CD4-positive, alpha-beta T cell treated with Interleukin-10 for 1 hour (primary cell): ENCODE data around the gene DRC7.
"Not testable (repeated sequence)": the region's sequence is repeated elsewhere in the genome, so short reads cannot be mapped to it uniquely, and the experiment has no call there.

ENCODE experiments used
- DNase-seq: peaks from one replicate; pipeline ENCODE4 v3.0.0-alpha.2; 2020

DRC7 gene

DNA sequence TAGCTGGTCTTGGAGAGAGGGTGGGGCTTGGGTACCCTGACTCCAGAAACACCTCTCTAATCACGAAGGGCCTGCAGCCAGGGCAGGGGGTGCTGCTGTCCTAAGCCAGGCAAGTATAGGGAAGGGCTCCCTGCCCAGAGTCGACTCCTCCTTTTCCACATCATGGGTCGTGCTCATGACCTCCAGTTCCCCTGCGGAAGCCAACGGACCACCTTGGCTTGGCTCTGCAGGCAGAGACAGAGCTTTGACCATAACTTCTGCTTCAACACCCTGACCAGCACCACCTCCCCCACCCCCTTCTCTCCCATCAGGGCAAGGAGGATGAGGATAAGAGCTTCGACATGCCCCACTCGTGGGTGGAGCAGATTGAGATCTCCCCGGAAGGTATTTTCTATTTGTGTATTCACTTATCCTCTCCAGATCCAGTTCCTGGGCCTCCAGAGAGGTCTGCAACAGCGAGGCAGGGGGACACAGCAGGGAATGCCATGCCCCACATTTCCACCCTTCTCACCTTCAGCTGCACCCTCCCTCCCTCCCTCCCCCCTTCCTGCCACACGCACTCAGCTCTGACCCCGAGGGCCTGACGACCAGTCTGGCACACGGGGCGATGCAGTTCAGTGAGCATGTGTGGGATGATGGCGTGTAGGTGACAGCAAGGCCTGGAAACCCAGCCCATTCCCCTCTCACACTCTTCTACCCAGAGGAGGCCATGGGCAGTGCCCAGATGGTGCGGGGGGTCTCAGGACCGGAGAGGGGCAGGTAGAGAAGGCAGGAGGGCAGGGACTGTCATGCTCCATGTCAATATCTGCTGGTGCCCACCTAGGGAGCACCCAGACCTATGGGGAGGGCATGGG, 27.0 kb downstream of the DRC7 start:
- DNase-seq: no peak

- no peak for DNase-seq
Observed at GRCh38 chr16:57722210-57722499, 27.5 kb downstream of the DRC7 start.

- DNase-seq: no peak
Observed at GRCh38 chr16:57722651-57723050, 28.0 kb downstream of the DRC7 start.

GRCh38 chr16:57723170-57723569, 28.6 kb downstream of the DRC7 start:
- DNase-seq: no peak

GRCh38 chr16:57724531-57724930, 29.9 kb downstream of the DRC7 start:
- no peak for DNase-seq

DNA sequence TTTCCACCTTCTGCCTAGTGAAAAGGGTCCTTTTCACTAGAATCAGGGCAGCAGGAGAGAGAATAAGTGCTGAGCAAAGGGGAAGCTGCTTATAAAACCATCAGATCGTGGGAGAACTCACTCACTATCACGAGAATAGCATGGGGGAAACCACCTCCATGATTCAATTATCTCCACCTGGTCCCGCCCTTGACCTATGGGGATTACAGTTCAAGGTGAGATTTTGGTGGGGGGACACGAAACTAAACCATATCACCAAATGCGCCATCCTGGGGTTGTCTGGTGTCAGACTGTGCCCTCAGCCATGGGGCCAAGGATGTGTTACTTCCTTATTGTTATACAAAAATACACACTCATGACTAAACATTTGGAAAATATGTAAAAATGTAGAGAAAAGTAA, 30.5 kb downstream of the DRC7 start:
- DNase-seq: no peak

DNA sequence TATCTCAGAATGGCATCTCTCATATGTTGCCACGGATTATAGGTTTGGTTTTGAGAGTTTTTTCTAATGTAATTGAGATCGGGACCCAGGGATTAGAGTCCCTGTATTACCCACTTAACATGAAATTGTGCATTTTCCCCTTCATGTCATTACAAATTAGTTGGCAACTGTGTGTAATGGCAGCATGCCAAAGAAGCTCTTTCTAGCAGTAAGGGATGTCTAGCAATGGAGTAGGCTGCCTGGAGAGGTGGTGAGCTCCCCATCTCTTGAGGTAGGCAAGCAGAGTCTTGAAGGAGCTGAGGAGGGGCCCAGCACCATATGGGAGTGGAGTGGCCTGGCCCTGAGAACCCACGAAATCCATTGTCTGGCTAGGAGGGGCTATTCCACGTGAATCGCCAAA, 30.9 kb downstream of the DRC7 start:
- no peak for DNase-seq

DNA sequence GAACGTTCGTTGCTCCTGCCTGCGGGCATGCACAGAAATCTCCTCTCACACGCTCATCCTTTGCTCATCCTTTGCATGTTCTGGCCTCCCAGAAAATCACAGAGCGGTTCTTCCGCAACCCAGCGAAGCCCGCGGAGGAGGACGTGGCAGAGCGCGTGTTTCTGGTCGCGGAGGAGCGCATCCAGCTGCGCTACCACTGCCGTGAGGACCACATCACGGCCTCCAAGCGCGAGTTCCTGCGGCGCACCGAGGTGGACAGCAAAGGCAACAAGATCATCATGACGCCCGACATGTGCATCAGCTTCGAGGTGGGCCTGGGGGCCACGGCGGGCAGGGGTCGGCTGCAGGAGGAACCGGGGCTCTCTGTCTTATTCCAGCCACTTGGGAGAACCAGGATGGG, 31.4 kb downstream of the DRC7 start:
- no peak for DNase-seq

- DNase-seq: no peak
Observed at GRCh38 chr16:57726433-57726947, 31.9 kb downstream of the DRC7 start.

- DNase-seq: no peak
Observed at GRCh38 chr16:57727610-57728009, 33.0 kb downstream of the DRC7 start.

DNA sequence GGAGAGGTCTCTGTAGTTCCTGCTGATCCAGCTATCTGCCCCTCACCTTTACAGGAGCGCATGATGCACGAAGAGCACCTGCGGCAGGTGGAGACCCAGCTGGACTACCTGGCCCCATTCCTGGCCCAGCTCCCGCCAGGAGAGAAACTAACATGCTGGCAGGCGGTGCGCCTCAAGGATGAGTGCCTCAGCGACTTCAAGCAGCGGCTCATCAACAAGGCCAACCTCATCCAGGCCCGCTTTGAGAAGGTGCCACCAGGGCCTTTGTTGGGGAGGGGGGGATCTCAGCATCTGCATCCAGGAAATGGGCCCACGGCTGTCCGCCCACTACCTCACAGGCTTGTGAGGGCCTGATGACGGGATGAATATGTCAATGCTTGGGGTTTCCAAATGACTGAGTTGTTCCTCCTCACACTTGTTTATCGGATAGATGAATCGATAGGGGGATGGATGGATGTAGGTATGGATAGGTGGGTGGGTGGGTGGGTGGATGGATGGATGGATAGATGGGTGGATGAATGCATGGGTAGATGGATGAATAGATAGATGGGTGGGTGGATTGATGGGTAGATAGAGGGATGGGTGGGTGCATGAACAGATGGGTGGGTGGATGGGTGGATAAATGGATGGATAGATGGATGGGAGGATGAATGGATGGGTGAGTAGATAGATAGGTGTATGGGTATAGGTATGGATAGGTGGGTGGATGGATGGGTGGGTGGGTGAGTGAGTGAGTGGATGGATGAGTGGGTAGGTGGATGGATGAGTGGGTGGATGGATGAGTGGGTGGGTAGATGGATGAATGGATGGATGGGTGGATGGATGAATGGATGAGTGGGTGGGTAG, 34.0 kb downstream of the DRC7 start:
- no peak for DNase-seq

DNA sequence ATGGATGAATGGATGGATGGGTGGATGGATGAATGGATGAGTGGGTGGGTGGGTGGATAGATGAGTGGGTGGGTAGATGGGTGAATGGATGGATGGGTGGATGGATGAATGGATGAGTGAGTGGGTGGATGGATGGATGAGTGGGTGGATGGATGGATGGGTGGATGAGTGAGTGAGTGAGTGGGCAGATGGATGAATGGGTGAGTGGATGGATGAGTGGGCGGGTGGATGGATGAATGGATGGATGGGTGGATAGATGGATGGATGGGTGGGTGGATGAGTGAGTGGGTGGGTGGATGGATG, 34.5 kb downstream of the DRC7 start:
- DNase-seq: no peak

GRCh38 chr16:57729852-57730251, 35.2 kb downstream of the DRC7 start:
- not testable (repeated sequence) for DNase-seq

GRCh38 chr16:57730771-57731730, 36.4 kb downstream of the DRC7 start:
- no peak for DNase-seq

DNA sequence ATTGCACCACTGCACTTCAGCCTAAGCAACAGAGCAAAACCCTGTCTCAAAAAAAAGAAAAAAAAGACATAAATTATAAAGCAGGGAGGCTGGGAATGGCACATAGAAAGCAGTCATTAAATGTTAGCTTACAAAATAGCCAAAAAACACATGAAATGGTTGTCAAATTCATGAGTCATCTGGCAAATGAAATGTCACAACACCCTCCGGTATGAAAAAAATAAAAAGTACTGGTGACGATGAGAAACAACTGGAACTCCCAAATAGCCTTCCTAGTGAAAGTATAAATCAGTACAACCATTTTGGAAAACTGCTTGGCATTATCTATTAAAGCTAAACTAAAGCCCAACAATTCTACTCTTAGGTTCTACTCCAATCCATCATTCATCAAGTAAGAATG, 37.4 kb downstream of the DRC7 start:
- no peak for DNase-seq

DNA sequence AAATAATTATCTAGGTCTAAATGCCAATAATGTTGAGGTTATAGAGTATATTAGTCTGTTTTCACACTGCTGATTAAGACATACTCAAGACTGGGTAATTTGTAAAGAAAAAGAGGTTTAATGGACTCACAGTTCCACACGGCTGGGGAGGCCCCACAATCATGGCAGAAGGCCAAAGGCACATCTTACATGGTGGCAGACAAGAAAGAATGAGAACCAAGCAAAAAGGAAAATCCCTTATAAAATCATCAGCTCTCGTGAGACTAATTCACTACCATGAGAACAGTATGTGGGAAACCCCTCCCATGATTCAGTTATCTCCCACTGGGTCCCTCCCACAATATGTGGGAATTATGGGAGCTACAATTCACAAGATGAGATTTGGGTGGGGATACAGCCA, 38.1 kb downstream of the DRC7 start:
- DNase-seq: no peak

DNA sequence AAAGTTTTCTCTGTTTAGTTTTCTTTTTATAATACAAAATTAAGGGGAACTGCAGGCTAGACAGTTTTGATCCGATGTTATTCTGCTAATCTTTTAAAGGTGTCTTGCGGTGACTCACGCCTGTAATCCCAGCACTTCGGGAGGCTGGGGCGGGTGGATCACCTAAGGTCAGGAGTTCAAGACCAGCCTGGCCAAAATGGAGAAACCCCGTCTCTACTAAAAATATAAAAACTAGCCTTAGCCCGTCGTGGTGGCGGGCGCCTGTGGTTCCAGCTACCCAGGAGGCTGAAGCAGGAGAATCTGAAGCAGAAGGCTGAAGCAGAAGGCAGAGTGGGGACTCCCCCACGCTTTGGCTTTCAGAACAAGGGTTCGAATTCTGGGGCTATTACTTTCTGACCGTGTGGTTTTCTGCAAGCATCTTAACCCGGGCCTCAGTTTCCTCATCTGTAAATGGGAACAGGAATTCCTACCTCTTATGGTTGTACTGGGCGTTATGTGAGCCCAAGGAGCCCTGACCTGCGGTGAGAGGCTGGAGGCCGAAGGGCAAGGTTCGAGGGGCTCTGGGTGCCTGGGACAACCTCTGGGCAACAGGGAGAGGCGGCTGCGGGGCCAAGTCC, 39.8 kb downstream of the DRC7 start:
- no peak for DNase-seq

DNA sequence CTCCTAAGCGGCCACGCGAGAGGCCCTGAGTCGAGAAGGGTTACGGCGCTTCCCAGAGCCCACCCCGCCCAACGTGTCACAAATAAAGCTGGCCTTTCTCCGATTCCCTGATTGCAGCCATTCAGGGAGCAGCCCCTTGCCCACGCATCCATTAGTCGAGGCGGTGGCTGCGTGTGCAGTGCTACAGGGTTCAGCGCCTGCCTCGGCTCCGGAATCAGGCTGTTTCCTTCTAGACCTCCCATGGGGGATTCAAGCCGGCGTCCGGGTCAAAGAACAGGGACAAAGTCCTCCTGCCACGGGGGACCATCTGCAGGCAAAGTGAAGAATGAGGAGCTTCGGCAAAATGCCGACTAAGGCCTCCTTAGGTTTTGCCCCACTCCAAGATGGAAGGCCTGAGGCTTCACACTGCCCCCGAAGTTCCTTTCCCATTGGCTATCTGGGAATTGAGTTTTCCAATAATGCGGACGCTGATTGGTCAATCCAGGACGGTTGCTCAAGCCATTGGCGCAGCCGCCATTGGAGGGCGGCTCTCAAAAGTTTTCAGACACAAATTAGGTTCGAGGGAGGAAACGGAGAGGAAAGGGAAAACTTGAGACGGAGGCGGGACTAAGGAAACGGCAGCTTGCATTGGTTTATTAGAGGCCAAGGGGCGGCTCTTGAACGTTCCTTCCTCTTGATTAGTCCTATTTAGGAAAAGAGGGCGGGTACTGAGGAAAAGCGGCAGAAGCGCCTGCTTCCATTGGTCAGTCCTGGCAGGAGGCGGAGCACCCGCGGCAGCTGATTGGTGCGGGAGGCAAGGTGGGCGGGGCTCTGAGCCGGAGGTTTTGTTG, 40.5 kb downstream of the DRC7 start:
- DNase-seq: peak; percentile 100

- DNase-seq: no peak
Observed at GRCh38 chr16:57735755-57736418, 41.3 kb downstream of the DRC7 start, which contains the start of gene KATNB1. KATNB1 (plus strand) TSS chr16:57735770; CDS start chr16:57737244, 1,474 bp downstream.

DNA sequence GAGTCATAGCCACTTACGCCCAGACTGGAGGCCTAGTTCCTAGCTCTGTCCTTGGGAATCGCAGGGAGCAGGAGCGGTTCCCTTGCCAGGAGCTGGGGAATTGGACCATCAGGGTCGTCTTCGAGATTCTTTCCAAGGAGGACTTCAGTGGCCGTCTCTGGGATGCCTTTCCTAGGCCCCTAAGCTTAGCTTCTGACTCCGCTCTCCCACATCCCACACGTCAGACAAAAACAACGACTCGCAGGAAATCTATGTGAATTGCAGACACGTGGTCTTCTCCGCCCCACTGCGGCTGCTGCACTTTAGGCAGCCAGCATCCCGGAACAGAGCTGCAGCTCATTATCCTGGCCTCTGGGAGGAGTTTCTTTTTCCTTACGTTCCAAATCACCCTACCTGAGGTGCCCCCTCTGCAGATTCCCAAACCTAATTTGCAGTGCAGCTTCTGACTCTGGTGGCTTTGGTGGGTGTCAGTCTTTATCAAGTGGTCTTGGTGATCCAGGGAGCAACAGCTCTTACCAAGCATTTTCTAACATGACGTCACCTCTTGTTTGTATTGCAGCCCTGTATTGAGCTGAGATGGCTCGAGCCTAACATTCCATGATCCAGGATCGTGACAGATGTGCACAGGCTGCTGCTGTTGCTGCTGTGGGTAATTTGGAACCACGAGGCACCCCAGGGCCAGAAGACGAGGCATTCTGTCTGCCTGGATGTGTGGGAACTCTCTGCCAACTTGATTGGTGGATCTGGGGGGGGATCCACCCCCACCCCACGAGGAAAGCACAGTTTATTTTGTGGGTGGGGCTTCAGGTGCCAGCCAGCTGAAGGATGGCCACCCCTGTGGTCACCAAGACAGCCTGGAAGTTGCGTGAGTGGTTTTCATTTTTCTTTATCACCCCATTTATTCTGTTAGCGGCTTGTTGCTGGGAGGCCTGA, 42.1 kb downstream of the DRC7 start:
- DNase-seq: peak; percentile 56
